Skin of body (tissue), 2 donors: ENCODE data around the gene EDN2. TPM values are rescaled to one million over a fixed set of nuclear protein-coding genes. Genes with fewer than 3 reads are reported as not detected.

Experiments used
- DNase-seq: peaks from one replicate; lab custom pipeline; 2025; lab: John Stamatoyannopoulos, UW
- total RNA-seq: library from RNA; depleted of rRNA; stranded (reverse); fragments of >200 nt; gene quantifications from one replicate; pipeline ENCODE4 v1.2.3, GENCODE V29; 2014

EDN2 gene
- total RNA-seq, 1 donor from 2014 or later: 11.7 TPM

GRCh38 chr1:41498804-41499203 lies 14.3 kb upstream of the EDN2 start:
- DNase-seq: no peak

DNA sequence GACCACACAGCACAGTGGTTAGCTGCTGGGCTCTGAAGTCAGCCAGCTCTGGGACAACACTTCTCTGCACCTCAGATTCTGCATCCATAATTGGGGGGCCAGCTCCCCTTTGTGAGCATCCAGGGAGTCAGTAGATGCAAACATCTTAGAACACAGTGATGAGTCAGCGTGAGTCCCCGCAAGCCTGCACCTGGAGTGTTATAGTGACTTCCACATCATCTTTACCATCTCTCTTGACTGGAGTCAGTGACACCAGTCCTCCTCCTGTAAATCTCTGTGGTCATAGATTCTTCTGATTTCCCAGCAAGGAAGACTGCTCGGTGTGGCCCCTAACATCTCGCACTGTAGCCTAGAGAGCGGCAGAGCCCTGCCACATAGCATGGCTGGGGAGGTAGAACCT lies 13.9 kb upstream of the EDN2 start:
- no peak for DNase-seq

GRCh38 chr1:41497461-41498030 lies 13.1 kb upstream of the EDN2 start:
- no peak for DNase-seq

GRCh38 chr1:41497056-41497440 lies 12.6 kb upstream of the EDN2 start:
- no peak for DNase-seq

DNA sequence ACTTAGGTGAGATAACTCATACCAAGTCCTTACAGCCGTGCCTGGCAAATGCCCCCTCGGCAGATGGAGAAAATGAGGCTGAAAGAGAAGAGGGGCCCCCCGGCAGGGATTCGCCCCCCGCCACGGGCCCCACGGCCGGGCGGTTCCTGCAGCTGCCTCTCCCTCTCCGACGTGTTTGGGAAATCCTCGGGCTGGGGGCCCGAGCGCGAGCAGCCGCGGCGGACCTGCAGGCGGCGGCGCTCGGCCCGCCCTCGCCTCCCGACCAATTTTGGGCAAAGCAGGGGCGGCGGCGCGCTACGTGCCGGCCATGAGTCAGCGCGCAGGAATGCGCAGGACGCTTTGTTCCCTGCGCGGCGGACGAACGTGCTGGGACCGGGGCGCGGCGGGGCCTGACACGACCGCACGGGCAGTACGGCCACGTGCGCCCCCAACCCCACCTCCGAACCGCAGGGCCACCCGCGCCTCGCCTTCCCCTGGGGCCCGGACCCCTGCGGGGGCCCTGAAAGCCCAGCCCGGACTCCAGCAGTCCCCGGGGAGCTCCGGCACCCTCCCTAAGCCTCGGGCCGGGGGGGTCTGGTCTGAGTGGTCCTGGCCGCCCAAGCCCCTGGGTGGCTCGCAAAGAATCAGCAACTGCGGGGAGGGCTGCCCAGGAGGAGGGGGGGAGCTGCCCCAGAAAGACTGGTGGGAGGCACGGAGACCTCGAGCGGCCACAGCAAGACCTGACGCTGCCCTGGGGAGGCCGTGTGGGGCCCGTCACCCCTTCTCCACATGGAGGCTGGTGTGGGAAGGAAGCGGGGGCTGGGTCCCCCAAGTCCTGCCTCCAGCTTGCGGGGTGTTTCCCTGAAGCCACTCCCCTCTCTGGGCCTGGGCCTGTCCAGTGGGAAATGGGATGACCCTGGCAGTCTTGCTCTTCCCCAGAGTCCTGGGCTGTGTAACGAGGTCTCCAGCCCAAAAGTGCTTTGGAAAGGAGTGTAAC lies 11.9 kb upstream of the EDN2 start:
- DNase-seq: peak; percentile 40

- no peak for DNase-seq
These were observed 10.9 kb upstream of the EDN2 start for GRCh38 chr1:41495210-41495948.

GRCh38 chr1:41494351-41495209 lies 10.1 kb upstream of the EDN2 start:
- DNase-seq: no peak

DNA sequence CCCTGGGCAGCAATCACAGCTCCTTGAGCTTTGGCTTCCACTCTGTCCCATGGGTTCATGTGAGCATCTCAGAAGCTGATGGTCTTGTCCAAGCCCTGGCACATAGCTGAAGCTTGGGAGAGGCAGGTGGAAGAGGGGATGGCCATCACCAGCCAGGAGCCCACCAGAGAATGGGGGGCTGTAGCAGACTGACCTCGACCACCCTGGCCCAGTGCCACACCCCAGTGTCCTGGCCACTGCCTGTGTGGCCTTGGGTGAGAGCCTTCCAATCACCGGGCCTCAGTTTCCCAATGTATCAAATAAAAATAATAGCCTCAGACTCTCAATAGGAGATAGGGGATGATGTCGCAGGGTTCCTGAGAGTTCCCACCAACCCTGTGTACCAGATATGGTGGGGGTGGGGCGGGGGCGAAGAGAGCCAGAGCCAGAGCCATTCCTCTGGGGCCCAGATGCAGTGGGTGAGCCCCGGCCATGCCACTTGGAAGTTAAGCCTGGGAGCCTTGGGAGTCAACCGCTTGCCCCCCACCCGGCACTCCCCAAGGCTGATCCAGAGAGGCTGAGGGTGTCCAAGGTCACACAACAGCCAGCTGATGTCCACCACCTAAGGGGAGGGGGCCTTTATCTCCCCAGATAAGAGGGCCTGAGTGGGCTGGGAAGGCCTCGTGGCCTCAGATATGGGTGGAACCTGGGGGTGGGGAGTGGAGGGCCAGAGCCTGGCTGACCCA lies 9.3 kb upstream of the EDN2 start:
- DNase-seq: no peak

GRCh38 chr1:41493117-41493536 lies 8.6 kb upstream of the EDN2 start:
- DNase-seq: no peak

GRCh38 chr1:41492341-41492848 lies 7.9 kb upstream of the EDN2 start:
- no peak for DNase-seq

DNA sequence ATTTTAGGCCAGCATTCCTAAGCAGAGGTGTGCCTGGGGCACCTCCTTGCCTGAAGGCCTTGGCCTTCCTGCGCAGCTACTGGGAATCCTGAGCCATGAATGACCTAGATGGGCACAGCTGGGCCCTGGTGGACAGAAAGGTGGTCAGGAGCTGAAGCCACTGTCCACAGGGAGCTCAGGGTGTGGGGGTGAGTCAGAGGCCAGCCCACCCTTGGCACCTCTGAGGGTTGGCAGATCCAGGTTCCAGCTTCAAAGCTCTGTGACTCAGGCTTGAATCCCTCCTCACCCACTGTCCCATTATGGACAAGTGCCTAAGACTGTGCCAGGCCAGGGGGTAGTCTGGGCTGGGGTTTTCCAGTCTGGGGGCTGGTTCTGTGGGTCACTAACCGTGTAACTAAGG lies 6.4 kb upstream of the EDN2 start:
- DNase-seq: no peak

DNA sequence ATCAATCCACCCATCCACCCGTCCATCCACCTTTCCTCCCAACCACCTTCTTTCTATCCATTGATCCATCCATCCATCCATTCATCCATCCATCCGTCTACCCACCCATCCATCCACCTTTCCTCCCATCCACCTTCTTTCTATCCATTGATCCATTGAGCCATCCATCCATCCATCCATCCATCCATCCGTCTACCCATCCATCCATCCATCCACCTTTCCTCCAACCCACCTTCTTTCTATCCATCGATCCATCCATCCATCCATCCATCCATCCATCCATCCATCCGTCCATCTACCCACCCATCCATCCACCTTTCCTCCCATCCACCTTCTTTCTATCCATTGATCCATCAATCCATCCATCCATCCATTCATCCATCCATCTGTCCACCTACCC lies 5.1 kb upstream of the EDN2 start:
- DNase-seq: no peak

- peak; percentile 11 for DNase-seq
These were observed 3.8 kb upstream of the EDN2 start for GRCh38 chr1:41488040-41488951.

GRCh38 chr1:41487126-41488039 lies 2.9 kb upstream of the EDN2 start:
- no peak for DNase-seq

DNA sequence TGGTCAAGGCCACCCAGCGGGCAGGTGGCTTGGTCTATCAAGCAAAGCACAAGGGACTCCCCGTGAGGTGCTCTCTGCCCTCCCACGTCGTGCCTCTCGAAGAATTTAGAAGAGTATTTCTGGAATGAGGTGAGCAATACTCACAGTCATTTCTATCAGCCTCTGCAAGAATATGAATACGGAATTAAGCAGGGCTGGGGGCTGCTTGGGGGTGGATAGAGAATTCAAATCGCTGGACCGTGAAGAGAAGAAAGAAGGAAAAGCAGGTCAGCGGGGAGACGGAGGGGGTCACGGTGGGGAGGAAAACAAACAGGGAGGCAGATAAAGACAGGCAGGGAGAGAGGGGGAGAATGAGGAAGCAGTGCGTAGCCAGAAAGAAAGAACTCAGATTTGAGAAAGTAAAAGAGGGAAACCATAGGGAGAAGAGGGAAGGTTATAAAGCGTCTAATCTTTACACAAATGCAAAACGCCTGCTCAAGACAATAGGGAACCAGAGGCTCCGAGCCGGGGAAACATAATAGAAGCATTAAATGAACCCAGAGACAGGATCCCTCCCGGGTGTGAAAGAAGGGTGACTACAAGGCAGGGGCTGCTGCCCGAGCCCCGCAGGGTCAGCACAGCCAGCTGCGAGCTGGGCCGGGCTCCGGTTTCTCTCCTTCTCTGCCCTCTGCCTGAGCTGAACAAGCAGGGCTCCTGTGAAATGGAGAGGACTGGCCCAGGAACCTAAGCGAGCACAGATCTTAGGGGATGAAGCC lies 2.1 kb upstream of the EDN2 start:
- DNase-seq: no peak

- no peak for DNase-seq
These were observed 1.5 kb upstream of the EDN2 start for GRCh38 chr1:41486053-41486370.

DNA sequence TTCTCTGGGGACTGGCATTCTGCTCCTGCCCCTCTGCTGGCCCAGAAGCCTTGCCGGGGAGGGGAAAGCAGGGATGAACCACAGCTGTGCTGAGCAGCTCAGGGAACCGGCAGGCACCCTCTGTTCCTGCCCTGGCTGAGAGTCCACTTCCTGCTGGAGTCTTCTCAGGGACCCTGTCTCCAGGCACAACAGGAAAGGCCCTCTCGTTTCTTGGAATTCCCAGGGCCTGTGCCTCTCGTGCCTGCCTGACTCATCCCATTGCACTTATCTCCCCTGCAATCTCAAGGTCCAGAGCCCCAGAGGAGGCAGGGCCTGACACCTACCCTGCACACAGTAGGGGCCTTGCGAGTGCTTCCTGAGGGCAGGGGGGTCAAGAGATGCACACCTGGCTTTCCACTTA lies 1.1 kb upstream of the EDN2 start:
- no peak for DNase-seq

- no peak for DNase-seq
These were observed 502 bp downstream of the EDN2 start for GRCh38 chr1:41483960-41484401.
